H9 (cell line): ENCODE results near the gene TMEM266. TPM values are rescaled to one million over a fixed set of nuclear protein-coding genes. Genes with fewer than 3 reads are reported as not detected.
A peak's percentile ranks its signal among the peaks of the same experiment; 100 is the strongest.

Experiments used
- DNase-seq: peaks from one replicate; pipeline ENCODE4 v3.0.0-alpha.2; 2017
- H2AFZ ChIP-seq: one replicate; pipeline ENCODE4 v1.6.1; 2013; ENCODE audit warnings: mild to moderate bottlenecking, low read length, control low read depth, moderate library complexity
- H2AK5ac ChIP-seq: 2 replicates; pipeline ENCODE4 v1.6.1; 2013; ENCODE audit warnings: low read length, control low read depth, mixed read lengths; ENCODE audit not compliant: insufficient read length
- H2BK120ac ChIP-seq: one replicate; pipeline ENCODE4 v1.6.1; 2013; ENCODE audit warnings: low read depth, mild to moderate bottlenecking, low read length, control low read depth, inconsistent platforms; ENCODE audit not compliant: poor library complexity, severe bottlenecking
- H2BK12ac ChIP-seq: 2 replicates; pipeline ENCODE4 v1.6.1; 2013; ENCODE audit warnings: low read length, control low read depth, mixed read lengths, low read depth; ENCODE audit not compliant: insufficient read length
- H2BK15ac ChIP-seq: 2 replicates; pipeline ENCODE4 v1.6.1; 2013; ENCODE audit warnings: low read depth, low read length, control low read depth
- H2BK20ac ChIP-seq: one replicate; pipeline ENCODE4 v1.6.1; 2013; ENCODE audit warnings: low read depth, mild to moderate bottlenecking, low read length, control low read depth, inconsistent platforms; ENCODE audit not compliant: poor library complexity, severe bottlenecking
- H2BK5ac ChIP-seq: 2 replicates; pipeline ENCODE4 v1.6.1; 2013; ENCODE audit warnings: low read length, control low read depth, mixed read lengths; ENCODE audit not compliant: insufficient read length
- H3K14ac ChIP-seq: 2 replicates; pipeline ENCODE4 v1.6.1; 2013; ENCODE audit warnings: low read length, control low read depth; ENCODE audit not compliant: insufficient read depth
- H3K18ac ChIP-seq: 2 replicates; pipeline ENCODE4 v1.6.1; 2013; ENCODE audit warnings: low read depth, mild to moderate bottlenecking, mixed read lengths, low read length, control low read depth; ENCODE audit not compliant: insufficient read length
- H3K23ac ChIP-seq: 2 replicates; pipeline ENCODE4 v1.6.1; 2013; ENCODE audit warnings: low read length, control low read depth, mixed read lengths, low read depth; ENCODE audit not compliant: insufficient read length
- H3K23me2 ChIP-seq: 2 replicates; pipeline ENCODE4 v1.6.1; 2013; ENCODE audit warnings: low read depth, mild to moderate bottlenecking, mixed read lengths, low read length, control low read depth; ENCODE audit not compliant: insufficient read length, poor library complexity, severe bottlenecking
- H3K27ac ChIP-seq: 2 replicates; pipeline ENCODE4 v1.5.1; 2013; ENCODE audit warnings: low read length, control low read depth, mixed read lengths, low read depth; ENCODE audit not compliant: insufficient read length
- H3K27me3 ChIP-seq: 2 replicates; pipeline ENCODE4 v1.6.1; 2013; ENCODE audit warnings: low read length, control low read depth, inconsistent platforms; ENCODE audit not compliant: insufficient read depth
- H3K4ac ChIP-seq: 2 replicates; pipeline ENCODE4 v1.6.1; 2013; ENCODE audit warnings: low read depth, mild to moderate bottlenecking, control low read depth, inconsistent platforms, low read length, moderate library complexity
- H3K4me1 ChIP-seq: 2 replicates; pipeline ENCODE4 v1.6.1; 2013; ENCODE audit warnings: low read length, control low read depth, inconsistent platforms; ENCODE audit not compliant: insufficient read depth
- H3K4me2 ChIP-seq: 2 replicates; pipeline ENCODE4 v1.6.1; 2013; ENCODE audit warnings: low read length, control low read depth, mixed read lengths; ENCODE audit not compliant: insufficient read length, insufficient read depth
- H3K56ac ChIP-seq: 2 replicates; pipeline ENCODE4 v1.6.1; 2013; ENCODE audit warnings: low read depth, mild to moderate bottlenecking, mixed read lengths, low read length, control low read depth; ENCODE audit not compliant: insufficient read length
- H3K79me1 ChIP-seq: 2 replicates; pipeline ENCODE4 v1.6.1; 2013; ENCODE audit warnings: low read depth, mild to moderate bottlenecking, moderate library complexity, low read length, control low read depth, inconsistent platforms; ENCODE audit not compliant: insufficient read depth, poor library complexity, severe bottlenecking
- H3K79me2 ChIP-seq: 2 replicates; pipeline ENCODE4 v1.6.1; 2013; ENCODE audit warnings: low read length, control low read depth, inconsistent platforms; ENCODE audit not compliant: insufficient read depth
- H3K9ac ChIP-seq: 2 replicates; pipeline ENCODE4 v1.6.1; 2013; ENCODE audit warnings: low read length, control low read depth, mixed read lengths; ENCODE audit not compliant: insufficient read length; ENCODE audit errors: extremely low read depth
- H3K9me3 ChIP-seq: one replicate; pipeline ENCODE4 v1.6.1; 2013; ENCODE audit warnings: low read depth, low read length, inconsistent platforms; ENCODE audit not compliant: control insufficient read depth
- H3T11ph ChIP-seq: one replicate; pipeline ENCODE4 v1.6.1; 2013; ENCODE audit warnings: mild to moderate bottlenecking, low read length, control low read depth, inconsistent platforms
- H4K20me1 ChIP-seq: one replicate; pipeline ENCODE4 v1.6.1; 2013; ENCODE audit not compliant: control insufficient read depth, insufficient read length, insufficient read depth
- H4K5ac ChIP-seq: 2 replicates; pipeline ENCODE4 v1.6.1; 2013; ENCODE audit warnings: low read depth, mild to moderate bottlenecking, mixed read lengths, low read length, control low read depth; ENCODE audit not compliant: insufficient read length
- H4K8ac ChIP-seq: replicated peaks from 2 replicates; pipeline ENCODE4 v1.6.1; 2013; ENCODE audit warnings: low read length, control low read depth, mixed read lengths, low read depth; ENCODE audit not compliant: insufficient read length
- H4K91ac ChIP-seq: 2 replicates; pipeline ENCODE4 v1.6.1; 2013; ENCODE audit warnings: low read depth, mild to moderate bottlenecking, moderate library complexity, mixed read lengths, low read length, control low read depth; ENCODE audit not compliant: insufficient read length
- H3K27ac Mint-ChIP-seq, 3 experiments: 2 replicates in 2 of 3; 3 replicates in 1 of 3; pipeline ENCODE4 v1.8.0; 2020 to 2021; ENCODE audit warnings: mixed read lengths in 3 of 3, mild to moderate bottlenecking in 1 of 3, moderate library complexity in 1 of 3
- H3K27me3 Mint-ChIP-seq: 2 replicates; pipeline ENCODE4 v1.8.0; 2021; ENCODE audit warnings: low read depth, mild to moderate bottlenecking, moderate library complexity, mixed read lengths
- H3K36me3 Mint-ChIP-seq, 3 experiments: 2 replicates in 2 of 3; 3 replicates in 1 of 3; pipeline ENCODE4 v1.8.0; 2020 to 2021; ENCODE audit warnings: low read depth in 3 of 3, mixed read lengths in 3 of 3; ENCODE audit not compliant: insufficient read depth in 1 of 3
- H3K4me1 Mint-ChIP-seq, 2 experiments: 2 replicates each; pipeline ENCODE4 v1.8.0; 2020; ENCODE audit warnings: mixed read lengths in 2 of 2
- H3K4me3 Mint-ChIP-seq, 2 experiments: 2 replicates in 1 of 2; 3 replicates in 1 of 2; pipeline ENCODE4 v1.8.0; 2020 to 2021; ENCODE audit warnings: mild to moderate bottlenecking in 2 of 2, mixed read lengths in 2 of 2, moderate library complexity in 1 of 2
- H3K9me3 Mint-ChIP-seq, 2 experiments: 2 replicates in 1 of 2; 3 replicates in 1 of 2; pipeline ENCODE4 v1.8.0; 2020; ENCODE audit warnings: mild to moderate bottlenecking in 2 of 2, mixed read lengths in 2 of 2, moderate library complexity in 1 of 2
- WGBS: extraction: QIAGEN DNeasy Blood & Tissue Kit; methylation state at CpG from one replicate; pipeline ENCODE4 v1.1.7; 2013; ENCODE audit warnings: missing lambda C conversion rate, low lambda C conversion rate, mixed read lengths; ENCODE audit not compliant: insufficient read length; ENCODE audit errors: extremely low coverage; 5-methylcytosine and 5-hydroxymethylcytosine counted together
- total RNA-seq: library from RNA; stranded (reverse); gene quantifications from 2 replicates; pipeline ENCODE4 v1.2.1, GENCODE V29; 2021
- TF ChIP-seq, protein P1 (sequence below): fragments of 200-600 bp; sonication (generic); conservative IDR thresholded peaks from 3 replicates; pipeline ENCODE4 v1.8.0; 2021; ENCODE audit warnings: antibody characterized with exemption, mild to moderate bottlenecking

TMEM266 gene
- total RNA-seq, 1 experiment from 2014 or later = 0.81 TPM

DNA sequence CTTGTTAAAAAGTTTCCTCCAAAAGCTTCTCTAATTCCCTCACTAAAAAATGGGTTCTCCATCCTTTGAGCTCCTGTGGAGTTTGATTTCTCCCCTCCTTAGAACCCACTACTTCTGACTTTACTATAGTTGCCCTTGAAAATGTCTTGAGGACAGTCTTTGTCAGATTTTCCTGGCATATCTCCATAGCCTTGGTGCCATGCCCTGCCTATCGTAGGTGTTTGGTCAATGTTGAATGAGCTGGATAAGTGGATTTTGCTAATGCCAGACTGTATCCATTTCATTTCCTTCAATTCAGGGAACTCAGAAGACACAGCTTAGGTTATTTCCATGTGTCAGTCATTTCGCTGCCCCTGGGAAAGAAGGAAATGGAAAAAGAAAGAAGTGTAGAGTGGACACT, 40.6 kb downstream of the TMEM266 start:
- no peak overlapping the region for H2BK5ac ChIP-seq
- H3K23me2 ChIP-seq = no peaks in the 10 kb centered on the region
- H3K4me1 ChIP-seq = no peaks in the 10 kb centered on the region
- H2BK15ac ChIP-seq = no peak overlapping the region
- H3K27me3 ChIP-seq = no peaks in the 10 kb centered on the region
- no peak overlapping the region for H3K4ac ChIP-seq
- no peak overlapping the region for H2AK5ac ChIP-seq
- DNase-seq = no peak
- H3K9ac ChIP-seq = no peak overlapping the region
- no peak overlapping the region for H4K91ac ChIP-seq
- H3K23ac ChIP-seq = no peak overlapping the region
- H3K4me2 ChIP-seq = no peak overlapping the region
- no peak overlapping the region for H2BK20ac ChIP-seq
- H3K79me1 ChIP-seq = no peaks in the 10 kb centered on the region
- H2BK120ac ChIP-seq = no peak overlapping the region
- H3K27ac ChIP-seq = no peak overlapping the region
- WGBS = no CpG with 5 or more reads among the region's 2 CpGs
- H3K27me3 Mint-ChIP-seq = peaks cover 12% of the 10 kb centered on the region
- H2BK12ac ChIP-seq = no peak overlapping the region
- H4K8ac ChIP-seq = no peak overlapping the region
- H4K5ac ChIP-seq = no peak overlapping the region
- TF ChIP-seq, protein P1, sequence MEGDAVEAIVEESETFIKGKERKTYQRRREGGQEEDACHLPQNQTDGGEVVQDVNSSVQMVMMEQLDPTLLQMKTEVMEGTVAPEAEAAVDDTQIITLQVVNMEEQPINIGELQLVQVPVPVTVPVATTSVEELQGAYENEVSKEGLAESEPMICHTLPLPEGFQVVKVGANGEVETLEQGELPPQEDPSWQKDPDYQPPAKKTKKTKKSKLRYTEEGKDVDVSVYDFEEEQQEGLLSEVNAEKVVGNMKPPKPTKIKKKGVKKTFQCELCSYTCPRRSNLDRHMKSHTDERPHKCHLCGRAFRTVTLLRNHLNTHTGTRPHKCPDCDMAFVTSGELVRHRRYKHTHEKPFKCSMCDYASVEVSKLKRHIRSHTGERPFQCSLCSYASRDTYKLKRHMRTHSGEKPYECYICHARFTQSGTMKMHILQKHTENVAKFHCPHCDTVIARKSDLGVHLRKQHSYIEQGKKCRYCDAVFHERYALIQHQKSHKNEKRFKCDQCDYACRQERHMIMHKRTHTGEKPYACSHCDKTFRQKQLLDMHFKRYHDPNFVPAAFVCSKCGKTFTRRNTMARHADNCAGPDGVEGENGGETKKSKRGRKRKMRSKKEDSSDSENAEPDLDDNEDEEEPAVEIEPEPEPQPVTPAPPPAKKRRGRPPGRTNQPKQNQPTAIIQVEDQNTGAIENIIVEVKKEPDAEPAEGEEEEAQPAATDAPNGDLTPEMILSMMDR = no peak
- no peak overlapping the region for H2AFZ ChIP-seq
- no peaks in the 10 kb centered on the region for H3K9me3 ChIP-seq
- H4K20me1 ChIP-seq = no peaks in the 10 kb centered on the region
- no peaks in the 10 kb centered on the region for H3K79me2 ChIP-seq
- H3T11ph ChIP-seq = no peak overlapping the region
- H3K4me3 Mint-ChIP-seq = no peak overlapping the region
- H3K36me3 Mint-ChIP-seq = no peaks in the 10 kb centered on the region
- peaks cover 15 to 17% of the 10 kb centered on the region in 2 experiments for H3K4me1 Mint-ChIP-seq
- H3K27ac Mint-ChIP-seq = peak overlapping the region in 1 of 3 experiments; percentile 60; a peak in 1 of 7 replicates
- no peak overlapping the region for H3K56ac ChIP-seq
- H3K14ac ChIP-seq = no peak overlapping the region
- peaks cover 0 to 2% of the 10 kb centered on the region in 2 experiments; a peak in 1 of 5 replicates for H3K9me3 Mint-ChIP-seq
- H3K18ac ChIP-seq = no peak overlapping the region
